Liver (tissue), 3 donors: Measurements from ENCODE around the gene RAB31.

Source experiments
- CTCF ChIP-seq: fragments of 150-350 bp; IDR thresholded peaks from 2 replicates; pipeline ENCODE4 v1.5.1; 2017; ENCODE audit warnings: improper control_type of control experiment, low read depth, low read length; ENCODE audit not compliant: missing input control
- MAX ChIP-seq: IDR thresholded peaks from 2 replicates; pipeline ENCODE4 v1.6.1; 2016; ENCODE audit warnings: antibody characterized with exemption
- RAD21 ChIP-seq, 2 donors: IDR thresholded peaks; 2 replicates each; pipeline ENCODE4 v1.6.1; 2016; ENCODE audit warnings: antibody characterized with exemption in 2 of 2, mild to moderate bottlenecking in 2 of 2
- TAF1 ChIP-seq: conservative IDR thresholded peaks from 2 replicates; pipeline ENCODE4 v1.6.1; 2016; ENCODE audit warnings: antibody characterized with exemption, mild to moderate bottlenecking
- YY1 ChIP-seq: IDR thresholded peaks from 2 replicates; pipeline ENCODE4 v1.6.1; 2016; ENCODE audit warnings: antibody characterized with exemption, mild to moderate bottlenecking
- donor health status: healthy.
- donor health status: healthy.

GRCh38 chr18:9803698-9804516, 95.8 kb downstream of the RAB31 start:
- TF ChIP-seq CTCF (no peak), RAD21 (IDR thresholded peaks at IDR 0.05) (no peak), YY1 (no peak), TAF1 (no peak), MAX (no peak)
